Keratinocyte (primary cell): ENCODE measurements around the gene ARID3C. TPM values are rescaled to one million over a fixed set of nuclear protein-coding genes. Genes with fewer than 3 reads are reported as not detected.

Source experiments
- DNase-seq: peaks from one replicate; pipeline ENCODE4 v3.0.0-alpha.2; 2011; ENCODE audit warnings: low read depth, missing footprints, low spot score
- FAIRE-seq: peaks from 2 replicates; lab custom pipeline; 2011; peaks lifted over from hg19 to GRCh38; lab: Jason Lieb, UNC
- H2AFZ ChIP-seq: 2 replicates; pipeline ENCODE4 v1.6.0; 2012; ENCODE audit warnings: low read length, control low read depth, inconsistent platforms; ENCODE audit not compliant: control insufficient read depth
- H3K27ac ChIP-seq: 2 replicates; pipeline ENCODE4 v1.5.1; 2011; ENCODE audit warnings: low read length; ENCODE audit not compliant: control insufficient read depth, insufficient read depth
- H3K27me3 ChIP-seq: 3 replicates; pipeline ENCODE4 v1.6.0; 2011; ENCODE audit warnings: low read length; ENCODE audit not compliant: control insufficient read depth, insufficient read depth; ENCODE audit errors: extremely low read depth
- H3K36me3 ChIP-seq, 2 experiments: 2 replicates in 1 of 2; 3 replicates in 1 of 2; pipeline ENCODE4 v1.5.1; 2011; ENCODE audit warnings: low read length in 2 of 2, mild to moderate bottlenecking in 1 of 2; ENCODE audit not compliant: control insufficient read depth in 2 of 2, insufficient read depth in 2 of 2; ENCODE audit errors: extremely low read depth in 1 of 2
- H3K4me1 ChIP-seq: 3 replicates; pipeline ENCODE4 v1.5.1; 2011; ENCODE audit warnings: low read length; ENCODE audit not compliant: control insufficient read depth, insufficient read depth; ENCODE audit errors: extremely low read depth
- H3K4me2 ChIP-seq: 3 replicates; pipeline ENCODE4 v1.6.0; 2011; ENCODE audit warnings: low read depth, low read length; ENCODE audit not compliant: control insufficient read depth, insufficient read depth; ENCODE audit errors: extremely low read depth
- H3K4me3 ChIP-seq, 3 experiments: fragments of 200-600 bp in 1 of 3; sonication (generic) in 1 of 3; 2 replicates in 2 of 3; 3 replicates in 1 of 3; pipeline ENCODE4 v1.5.1; 2011 to 2016; ENCODE audit warnings: low read length in 3 of 3, mild to moderate bottlenecking in 3 of 3, control low read depth in 2 of 3, inconsistent platforms in 1 of 3, low read depth in 1 of 3, mixed read lengths in 1 of 3, mixed run types in 1 of 3, moderate library complexity in 1 of 3; ENCODE audit not compliant: control insufficient read depth in 2 of 3, insufficient read depth in 2 of 3; ENCODE audit errors: extremely low read depth in 1 of 3
- H3K79me2 ChIP-seq: 2 replicates; pipeline ENCODE4 v1.6.0; 2012; ENCODE audit warnings: low read length; ENCODE audit not compliant: control insufficient read depth, insufficient read depth
- H3K9ac ChIP-seq: 3 replicates; pipeline ENCODE4 v1.6.0; 2011; ENCODE audit warnings: low read length; ENCODE audit not compliant: control insufficient read depth, insufficient read depth; ENCODE audit errors: extremely low read depth
- H3K9me1 ChIP-seq: 3 replicates; pipeline ENCODE4 v1.6.0; 2011; ENCODE audit warnings: low read length; ENCODE audit not compliant: control insufficient read depth, insufficient read depth; ENCODE audit errors: extremely low read depth
- H3K9me3 ChIP-seq: 2 replicates; pipeline ENCODE4 v1.5.1; 2012; ENCODE audit warnings: low read depth, low read length; ENCODE audit not compliant: control insufficient read depth
- H4K20me1 ChIP-seq: 3 replicates; pipeline ENCODE4 v1.6.0; 2011; ENCODE audit warnings: low read length; ENCODE audit not compliant: control insufficient read depth, insufficient read depth; ENCODE audit errors: extremely low read depth
- EZH2 ChIP-seq: IDR thresholded peaks from one replicate; pipeline ENCODE4 v1.6.1; 2012; ENCODE audit warnings: inconsistent platforms, mild to moderate bottlenecking, low read length, moderate library complexity
- dilution Hi-C: fragments of 300-500 bp; cut with MboI; formaldehyde crosslinking; loops from one replicate; pipeline ENCODE4 v1.7.0; 2020; ENCODE audit warnings: low sequenced_read_pairs; ENCODE audit not compliant: extremely low pct_ligation_motif_present
- polyA plus RNA-seq, 5 experiments: library from polyadenylated mRNA; depleted of rRNA in 3 of 5; stranded (reverse) in 3 of 5; stranded (forward) in 1 of 5; unstranded in 1 of 5; fragments of >200 nt; gene quantifications; 1 replicate in 1 of 5; 2 replicates in 3 of 5; 3 replicates in 1 of 5; pipeline versions ENCODE4 v1.2.1 to v1.2.3, GENCODE V29; 2011 to 2012; ENCODE audit warnings: missing spikeins in 2 of 5, low read depth in 1 of 5, low replicate concordance in 1 of 5
- TF ChIP-seq, protein P1 (sequence below), 3 experiments: IDR thresholded peaks in 1 of 3; conservative IDR thresholded peaks in 1 of 3; optimal IDR thresholded peaks in 1 of 3; 2 replicates in 2 of 3; 3 replicates in 1 of 3; pipeline versions ENCODE3 to v1.5.1; 2011; ENCODE audit warnings: low read length in 3 of 3, mild to moderate bottlenecking in 3 of 3, moderate library complexity in 2 of 3, control low read depth in 1 of 3, inconsistent platforms in 1 of 3; ENCODE audit not compliant: insufficient read depth in 2 of 3; ENCODE audit errors: extremely low read depth in 1 of 3

ARID3C gene
- polyA plus RNA-seq, 1 donor (not counting 4 experiments of a cell fraction or from before 2014, with no cell fraction given) = not detected

DNA sequence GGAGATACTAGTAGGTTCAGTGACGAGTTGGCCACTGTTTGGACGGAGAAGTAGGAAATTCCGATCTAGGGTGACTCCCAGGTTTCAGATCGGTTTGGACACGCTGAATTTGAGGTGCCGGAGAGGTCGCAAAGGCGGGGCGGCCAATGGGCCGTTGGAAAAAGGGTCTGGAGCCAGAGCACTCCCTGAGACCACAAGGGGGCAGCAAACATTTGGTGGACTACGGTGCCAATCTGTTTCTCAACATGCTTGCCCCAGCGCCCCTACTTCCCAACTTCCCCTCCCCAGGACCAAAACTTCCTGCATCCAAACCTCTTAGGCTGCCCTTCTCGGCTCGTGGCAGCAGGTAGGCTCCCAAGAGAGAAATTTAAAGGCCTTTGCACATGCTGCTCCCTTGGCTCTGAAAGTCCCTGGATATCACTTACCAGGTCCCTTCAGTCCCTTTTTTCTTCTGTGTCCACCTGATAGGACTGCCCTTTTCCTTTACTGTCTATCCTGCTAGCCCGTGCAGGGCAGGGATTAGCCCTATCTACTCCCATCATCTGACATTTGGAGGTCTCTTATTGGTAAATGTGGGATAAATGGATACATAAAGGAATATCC, 16.0 kb downstream of the ARID3C start:
- Histone ChIP-seq H3K36me3 (peaks cover 20 to 29% of the 10 kb centered on the region in 2 experiments), H3K9me3 (no peaks in the 10 kb centered on the region), H3K27me3 (no peaks in the 10 kb centered on the region), H3K79me2 (peaks cover 13% of the 10 kb centered on the region), H4K20me1 (no peaks in the 10 kb centered on the region), H3K9me1 (peaks cover 3% of the 10 kb centered on the region), H3K4me2 (peak overlapping the region; percentile 97), H3K27ac (peak overlapping the region; percentile 85), H3K9ac (peak overlapping the region; percentile 96), H2AFZ (peak overlapping the region; percentile 46), H3K4me1 (peaks cover 20% of the 10 kb centered on the region), H3K4me3 (peak overlapping the region; percentile 68 to 80 (median 73))
- dilution Hi-C loops = no loop called here
- TF ChIP-seq, protein P1, sequence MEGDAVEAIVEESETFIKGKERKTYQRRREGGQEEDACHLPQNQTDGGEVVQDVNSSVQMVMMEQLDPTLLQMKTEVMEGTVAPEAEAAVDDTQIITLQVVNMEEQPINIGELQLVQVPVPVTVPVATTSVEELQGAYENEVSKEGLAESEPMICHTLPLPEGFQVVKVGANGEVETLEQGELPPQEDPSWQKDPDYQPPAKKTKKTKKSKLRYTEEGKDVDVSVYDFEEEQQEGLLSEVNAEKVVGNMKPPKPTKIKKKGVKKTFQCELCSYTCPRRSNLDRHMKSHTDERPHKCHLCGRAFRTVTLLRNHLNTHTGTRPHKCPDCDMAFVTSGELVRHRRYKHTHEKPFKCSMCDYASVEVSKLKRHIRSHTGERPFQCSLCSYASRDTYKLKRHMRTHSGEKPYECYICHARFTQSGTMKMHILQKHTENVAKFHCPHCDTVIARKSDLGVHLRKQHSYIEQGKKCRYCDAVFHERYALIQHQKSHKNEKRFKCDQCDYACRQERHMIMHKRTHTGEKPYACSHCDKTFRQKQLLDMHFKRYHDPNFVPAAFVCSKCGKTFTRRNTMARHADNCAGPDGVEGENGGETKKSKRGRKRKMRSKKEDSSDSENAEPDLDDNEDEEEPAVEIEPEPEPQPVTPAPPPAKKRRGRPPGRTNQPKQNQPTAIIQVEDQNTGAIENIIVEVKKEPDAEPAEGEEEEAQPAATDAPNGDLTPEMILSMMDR (optimal IDR thresholded peaks at IDR 0.05 in 1 of 3, IDR thresholded peaks at IDR 0.05 in 1 of 3, conservative IDR thresholded peaks at IDR 0.05 in 1 of 3; ENCODE audit: extremely low read depth in 1 of 3, insufficient read depth in 2 of 3, low read length in 3 of 3) = peak; percentile 85 to 91 (median 86)
- TF ChIP-seq EZH2 = no peak
- FAIRE-seq (peak; percentile 81), DNase-seq (no peak)

- peak within 1 kb of the TSS; percentile 97 for H3K4me2 ChIP-seq
These were observed 16.8 kb downstream of the ARID3C start, which contains the start of gene RPP25L for GRCh38 chr9:34611811-34612787. TSS of gene RPP25L (minus strand) at chr9:34612097. CDS start at chr9:34611296, 801 bp downstream.

More at GRCh38 chr9:34611811-34612787, 16.8 kb downstream of the ARID3C start, which contains the start of gene RPP25L:
- Histone ChIP-seq H3K9me3 (no peaks in the 10 kb centered on the region), H3K79me2 (peaks cover 13% of the 10 kb centered on the region), H3K36me3 (peaks cover 13 to 22% of the 10 kb centered on the region in 2 experiments), H3K4me1 (peaks cover 20% of the 10 kb centered on the region), H3K9me1 (peaks cover 3% of the 10 kb centered on the region), H3K27ac (peak within 1 kb of the TSS; percentile 85), H2AFZ (peak within 1 kb of the TSS; percentile 87), H3K4me3 (peak within 1 kb of the TSS; percentile 73 to 90 (median 82)), H4K20me1 (no peaks in the 10 kb centered on the region), H3K27me3 (no peaks in the 10 kb centered on the region), H3K9ac (peak within 1 kb of the TSS; percentile 96)
- no peak for FAIRE-seq
- no peak for TF ChIP-seq EZH2
- TF ChIP-seq, protein P1 (optimal IDR thresholded peaks at IDR 0.05 in 1 of 3, IDR thresholded peaks at IDR 0.05 in 1 of 3, conservative IDR thresholded peaks at IDR 0.05 in 1 of 3; ENCODE audit: extremely low read depth in 1 of 3, insufficient read depth in 2 of 3, low read length in 3 of 3) = no peak
- dilution Hi-C loops = no loop called here
- no peak for DNase-seq
